Testis (tissue), 3 donors: ENCODE results near the gene USP47. TPM values are rescaled to one million over a fixed set of nuclear protein-coding genes. Genes with fewer than 3 reads are reported as not detected.

Experiments
- DNase-seq: peaks from one replicate; pipeline ENCODE4 v3.0.0-alpha.2; 2019
- H3K27ac ChIP-seq, 2 donors: fragments of 200-600 bp; sonication (generic); one replicate each; pipeline ENCODE4 v1.5.1; 2019
- H3K27me3 ChIP-seq: fragments of 200-600 bp; sonication (generic); one replicate; pipeline ENCODE4 v1.5.1; 2019
- H3K36me3 ChIP-seq: fragments of 200-600 bp; sonication (generic); one replicate; pipeline ENCODE4 v1.5.1; 2017; ENCODE audit warnings: low read depth; ENCODE audit errors: missing control alignments
- H3K4me1 ChIP-seq: fragments of 200-600 bp; sonication (generic); one replicate; pipeline ENCODE4 v1.5.1; 2019
- H3K4me3 ChIP-seq, 2 donors: fragments of 200-600 bp; sonication (generic); one replicate each; pipeline ENCODE4 v1.5.1; 2017 to 2019
- H3K9me3 ChIP-seq: fragments of 200-600 bp; sonication (generic); one replicate; pipeline ENCODE4 v1.5.1; 2017
- POLR2A ChIP-seq: fragments of 450-650 bp; IDR thresholded peaks from one replicate; pipeline ENCODE4 v1.6.1; 2017; ENCODE audit warnings: antibody characterized with exemption, mild to moderate bottlenecking, moderate library complexity
- WGBS, 2 donors: methylation state at CpG; one replicate each; pipeline ENCODE4 v1.1.5; 2018; 5-methylcytosine and 5-hydroxymethylcytosine counted together
- intact Hi-C: fragments of 100-400 bp; cut with DNase I; formaldehyde crosslinking; loops from one replicate; pipeline ENCODE4 v1.15.1; 2023; ENCODE audit warnings: low total_unique reads
- polyA plus RNA-seq: library from polyadenylated mRNA; stranded (reverse); fragments of 350-450 nt; fragmentation: Illumina TruSeq; extraction: RNeasy Lipid Tissue Mini Kit (QIAGEN cat#74804); gene quantifications from one replicate; pipeline ENCODE4 v1.2.3, GENCODE V29; 2014; ENCODE audit warnings: low read depth, low replicate concordance; ENCODE audit not compliant: insufficient read depth
- total RNA-seq, 2 donors: library from RNA; depleted of rRNA; stranded (reverse); fragments of >200 nt; gene quantifications; one replicate each; pipeline ENCODE4 v1.2.3, GENCODE V29; 2016
- TF ChIP-seq, protein P1 (sequence below), 3 experiments: fragments of 450-650 bp in 2 of 3; fragments of 200-600 bp in 1 of 3; sonication (generic) in 1 of 3; IDR thresholded peaks; one replicate each; pipeline ENCODE4 v1.5.1; 2016 to 2019; ENCODE audit warnings: antibody characterized with exemption in 3 of 3, mild to moderate bottlenecking in 2 of 3, moderate library complexity in 1 of 3

The USP47 gene
- total and polyA plus RNA-seq, 3 donors from 2014 or later, result 35.1 to 111 (median 102) TPM

DNA sequence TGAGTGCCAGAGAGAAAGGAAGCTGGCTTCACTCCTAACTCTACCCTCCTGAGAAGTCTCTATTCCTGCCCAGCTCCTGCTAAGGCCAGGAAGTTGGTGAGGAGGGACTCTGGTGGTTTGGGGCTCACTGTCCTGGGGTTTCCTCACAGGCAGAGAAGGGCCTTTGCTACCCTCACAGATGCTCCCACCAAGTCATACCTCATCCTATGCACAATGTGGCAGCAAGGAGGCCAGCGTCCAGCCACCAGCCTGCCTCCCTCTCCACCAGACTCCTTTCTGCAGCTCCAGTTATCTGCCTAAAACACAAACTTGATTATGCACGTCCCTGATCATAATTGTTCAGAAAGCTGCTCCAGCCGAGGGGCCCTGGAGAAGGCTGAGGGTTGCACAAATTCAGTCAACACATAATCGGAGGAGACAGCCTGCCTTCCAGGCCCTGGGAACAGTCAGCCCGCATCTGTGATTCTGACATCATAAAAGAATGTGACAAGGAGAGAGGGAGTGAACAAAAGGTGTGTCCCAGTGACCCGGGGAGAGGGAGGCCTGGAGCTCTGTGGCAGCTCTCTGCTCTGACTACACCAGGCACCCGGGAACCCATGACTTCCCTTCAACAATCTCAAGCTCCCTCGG is 137.8 kb downstream of the USP47 start:
- intact Hi-C loops, result no loop called here
- 22 to 42% methylated on average over 6 to 8 of the region's 8 CpGs for WGBS, 2 donors
- H3K4me1 ChIP-seq, result peaks cover 39% of the 10 kb centered on the region
- no peaks in the 10 kb centered on the region for H3K27me3 ChIP-seq
- peak; percentile 50 for DNase-seq
- peak overlapping the region; percentile 64 to 65 for H3K27ac ChIP-seq
- no peak overlapping the region for H3K4me3 ChIP-seq
- no peak for TF ChIP-seq POLR2A
- TF ChIP-seq, protein P1, sequence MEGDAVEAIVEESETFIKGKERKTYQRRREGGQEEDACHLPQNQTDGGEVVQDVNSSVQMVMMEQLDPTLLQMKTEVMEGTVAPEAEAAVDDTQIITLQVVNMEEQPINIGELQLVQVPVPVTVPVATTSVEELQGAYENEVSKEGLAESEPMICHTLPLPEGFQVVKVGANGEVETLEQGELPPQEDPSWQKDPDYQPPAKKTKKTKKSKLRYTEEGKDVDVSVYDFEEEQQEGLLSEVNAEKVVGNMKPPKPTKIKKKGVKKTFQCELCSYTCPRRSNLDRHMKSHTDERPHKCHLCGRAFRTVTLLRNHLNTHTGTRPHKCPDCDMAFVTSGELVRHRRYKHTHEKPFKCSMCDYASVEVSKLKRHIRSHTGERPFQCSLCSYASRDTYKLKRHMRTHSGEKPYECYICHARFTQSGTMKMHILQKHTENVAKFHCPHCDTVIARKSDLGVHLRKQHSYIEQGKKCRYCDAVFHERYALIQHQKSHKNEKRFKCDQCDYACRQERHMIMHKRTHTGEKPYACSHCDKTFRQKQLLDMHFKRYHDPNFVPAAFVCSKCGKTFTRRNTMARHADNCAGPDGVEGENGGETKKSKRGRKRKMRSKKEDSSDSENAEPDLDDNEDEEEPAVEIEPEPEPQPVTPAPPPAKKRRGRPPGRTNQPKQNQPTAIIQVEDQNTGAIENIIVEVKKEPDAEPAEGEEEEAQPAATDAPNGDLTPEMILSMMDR (IDR thresholded peaks at IDR 0.05), result no peak
- H3K9me3 ChIP-seq, result no peaks in the 10 kb centered on the region
- H3K36me3 ChIP-seq, result no peaks in the 10 kb centered on the region

DNA sequence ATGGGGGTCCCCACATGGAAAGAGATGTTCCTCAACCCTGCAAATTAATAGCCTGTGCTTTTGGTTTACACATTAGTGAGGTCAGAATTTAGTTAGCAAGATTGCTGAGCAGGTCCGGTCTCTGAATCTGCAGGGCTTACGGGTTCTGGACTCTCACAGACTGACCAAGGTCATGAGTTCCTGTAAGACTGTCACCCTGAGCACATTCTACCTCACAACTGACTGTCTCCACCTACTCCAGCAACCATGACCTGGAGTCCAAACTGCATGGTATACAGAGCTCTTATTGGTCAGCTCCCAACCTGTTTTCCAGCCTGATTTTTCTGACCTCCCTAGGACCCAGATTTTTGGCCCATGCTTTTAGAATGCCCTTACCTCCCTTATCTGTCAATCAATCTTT is 138.4 kb downstream of the USP47 start:
- intact Hi-C loops, result no loop called here
- Histone ChIP-seq H3K27me3 (no peaks in the 10 kb centered on the region), H3K36me3 (no peaks in the 10 kb centered on the region), H3K27ac (peak overlapping the region; percentile 47 to 65), H3K4me3 (no peak overlapping the region), H3K9me3 (no peaks in the 10 kb centered on the region), H3K4me1 (peaks cover 39% of the 10 kb centered on the region)
- no peak for DNase-seq
- WGBS, 2 donors, result 58 to 70% methylated on average over 2 of the region's 2 CpGs
- TF ChIP-seq, protein P1 (IDR thresholded peaks at IDR 0.05), result no peak
- no peak for TF ChIP-seq POLR2A

DNA sequence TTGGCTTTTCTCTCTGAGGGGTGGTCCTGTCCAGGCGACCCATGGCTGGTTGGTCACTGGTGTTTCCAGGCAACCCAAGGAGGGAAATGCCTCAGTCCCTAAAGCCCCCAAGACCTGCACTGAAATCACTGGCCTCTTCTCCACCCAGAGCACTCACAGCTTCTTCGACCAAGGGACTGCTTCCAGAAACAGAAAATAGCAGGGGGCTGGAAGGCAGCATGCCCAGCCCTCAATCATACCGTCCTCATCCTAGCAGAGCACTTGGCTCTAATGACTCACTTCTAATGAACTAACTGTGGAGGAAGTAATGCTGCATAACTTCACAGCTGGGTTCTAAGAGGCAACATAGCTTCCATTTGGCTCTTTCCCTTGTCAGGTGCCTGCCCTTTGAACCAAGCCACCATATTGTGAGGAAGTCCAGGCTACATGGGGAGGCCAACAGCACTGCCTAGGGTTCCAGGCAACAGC is 139.1 kb downstream of the USP47 start:
- TF ChIP-seq POLR2A, result no peak
- TF ChIP-seq, protein P1 (IDR thresholded peaks at IDR 0.05), result no peak

DNA sequence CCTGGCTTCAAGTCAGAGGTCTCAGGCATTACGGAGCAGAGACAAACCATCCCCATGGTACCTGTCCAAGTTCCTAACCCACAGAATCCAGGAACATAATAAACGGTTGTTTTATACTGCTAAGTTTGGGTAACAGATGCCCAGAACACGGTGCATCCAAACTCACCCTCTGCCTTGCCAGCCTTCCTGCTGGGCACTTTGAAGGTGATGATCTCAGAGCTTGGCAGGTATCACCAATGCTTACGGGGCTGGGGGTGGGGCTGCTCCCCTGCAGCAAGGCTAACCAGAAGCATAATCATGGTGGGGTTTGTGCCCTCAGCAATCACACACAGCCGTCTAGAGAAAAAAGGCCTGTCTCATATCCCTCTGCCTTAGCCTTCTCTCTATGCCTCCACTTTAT is 139.6 kb downstream of the USP47 start:
- no peak overlapping the region for H3K4me3 ChIP-seq
- TF ChIP-seq, protein P1 (IDR thresholded peaks at IDR 0.05), result no peak
- no peak for TF ChIP-seq POLR2A
- WGBS, 2 donors, result 90 to 99% methylated on average over 4 to 5 of the region's 5 CpGs
- no peaks in the 10 kb centered on the region for H3K36me3 ChIP-seq
- H3K4me1 ChIP-seq, result peaks cover 36% of the 10 kb centered on the region
- DNase-seq, result no peak
- no peak overlapping the region for H3K27ac ChIP-seq
- intact Hi-C loops, result no loop called here
- H3K9me3 ChIP-seq, result no peaks in the 10 kb centered on the region
- H3K27me3 ChIP-seq, result no peaks in the 10 kb centered on the region

More for the DNA sequence above, 139.1 kb downstream of the USP47 start:
- H3K4me1 ChIP-seq, result peaks cover 39% of the 10 kb centered on the region
- DNase-seq, result no peak
- H3K27me3 ChIP-seq, result no peaks in the 10 kb centered on the region
- no peaks in the 10 kb centered on the region for H3K36me3 ChIP-seq
- intact Hi-C loops, result no loop called here
- WGBS, 2 donors, result 85 to 99% methylated on average over 2 to 3 of the region's 3 CpGs
- no peaks in the 10 kb centered on the region for H3K9me3 ChIP-seq
- H3K4me3 ChIP-seq, result no peak overlapping the region
- H3K27ac ChIP-seq, result peak overlapping the region in 1 of 2 donors; percentile 65

DNA sequence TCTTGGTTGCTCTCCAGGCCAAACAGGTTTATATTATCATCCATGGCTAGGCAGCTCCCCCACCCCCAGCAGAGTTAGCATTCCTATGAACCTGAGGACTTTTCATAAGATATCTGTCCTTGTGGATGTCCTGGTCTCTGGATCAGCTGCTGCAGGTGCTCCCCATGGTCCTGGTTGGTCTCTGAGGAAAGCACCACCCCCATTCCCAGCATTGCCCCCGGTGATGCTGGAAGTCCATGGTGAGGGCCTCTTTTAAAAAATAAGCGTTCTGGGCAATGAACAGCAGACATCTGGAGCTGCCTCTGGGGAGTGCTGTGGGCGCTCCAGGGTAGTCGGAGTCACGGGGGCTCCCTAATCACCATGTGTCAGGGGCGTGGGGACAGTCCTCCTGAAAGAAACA is 140.1 kb downstream of the USP47 start:
- TF ChIP-seq, protein P1 (IDR thresholded peaks at IDR 0.05), result no peak
- TF ChIP-seq POLR2A, result no peak
- WGBS, 2 donors, result 90 to 95% methylated on average over 6 of the region's 6 CpGs
- peaks cover 31% of the 10 kb centered on the region for H3K4me1 ChIP-seq
- no peaks in the 10 kb centered on the region for H3K36me3 ChIP-seq
- H3K9me3 ChIP-seq, result no peaks in the 10 kb centered on the region
- H3K4me3 ChIP-seq, result no peak overlapping the region
- no peaks in the 10 kb centered on the region for H3K27me3 ChIP-seq
- DNase-seq, result no peak
- intact Hi-C loops, result no loop called here
- no peak overlapping the region for H3K27ac ChIP-seq
